ENCODE results near the gene MFN2. TPM values are rescaled to one million over a fixed set of nuclear protein-coding genes. Genes with fewer than 3 reads are reported as not detected.

MFN2 gene
- total RNA-seq, 4 donors from 2014 or later = 72.1 to 92.8 (median 75.6) TPM

DNA sequence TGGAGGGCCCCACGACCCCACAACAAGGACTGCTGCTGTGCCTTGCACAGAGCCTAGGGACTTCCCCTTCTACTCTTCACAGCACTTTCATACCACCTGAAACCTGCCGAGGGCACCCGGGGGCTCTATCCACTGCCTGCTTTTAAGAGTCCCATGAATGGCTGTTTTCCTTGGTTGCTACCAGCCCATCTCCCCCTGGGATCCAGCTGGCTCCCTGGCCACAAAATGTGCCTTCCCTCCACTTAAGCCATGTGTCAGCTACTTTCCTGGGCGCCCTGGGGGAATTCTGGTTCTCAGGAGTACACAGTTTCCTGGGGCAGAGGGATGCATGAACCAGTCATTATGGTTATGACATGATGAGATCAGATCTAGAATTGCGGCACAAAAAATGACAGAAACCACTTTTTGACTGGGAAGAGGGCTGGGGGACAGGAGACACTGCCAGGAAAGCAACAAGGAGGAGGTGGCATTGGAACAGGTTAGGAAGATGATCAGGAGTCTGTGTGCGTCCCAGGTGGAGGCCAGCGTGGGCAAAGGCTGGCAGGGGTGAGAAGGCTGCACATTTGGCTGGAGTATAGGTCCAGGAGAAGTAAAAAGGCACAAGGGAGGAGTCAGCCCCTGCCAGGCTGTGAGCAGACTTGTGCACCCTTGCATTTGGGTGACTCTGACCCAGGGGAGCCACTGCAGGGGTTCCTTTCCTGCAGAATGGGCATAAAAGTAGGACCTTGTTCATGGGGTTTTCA lies 79.6 kb downstream of the MFN2 start:
- WGBS, 2 donors (ENCODE audit: low coverage in 1 of 2) = 52 to 65% methylated on average over 4 to 7 of the region's 7 CpGs

DNA sequence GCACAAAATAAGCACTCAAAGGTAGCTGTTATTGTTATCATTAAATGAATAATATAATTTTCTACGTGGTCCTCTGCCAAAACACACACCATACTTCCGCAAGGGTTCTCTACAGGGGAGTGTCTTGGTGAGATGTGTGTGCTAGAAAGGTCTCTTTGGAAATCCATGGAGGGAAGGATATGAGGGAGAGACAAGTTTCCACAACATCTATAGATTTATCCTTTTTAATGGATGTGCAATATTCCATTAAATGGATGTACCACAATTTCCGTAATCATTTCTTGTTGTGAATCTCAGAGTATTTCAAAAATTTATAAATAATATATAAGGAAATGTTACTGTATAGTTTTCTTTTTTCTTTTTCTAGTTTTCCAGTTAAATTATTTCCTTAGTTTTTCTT lies 80.3 kb downstream of the MFN2 start:
- 82 to 100% methylated on average over 1 to 3 of the region's 3 CpGs for WGBS, 2 donors (ENCODE audit: low coverage in 1 of 2)
- Histone ChIP-seq H3K4me1 (peaks cover 0 to 8% (median 3%) of the 10 kb centered on the region in 4 donors), H3K9me3 (no peaks in the 10 kb centered on the region), H3K27ac (no peak overlapping the region), H3K36me3 (no peaks in the 10 kb centered on the region), H3K4me3 (no peak overlapping the region), H3K27me3 (peaks cover 51% of the 10 kb centered on the region)
- DNase-seq = no peak
- in situ Hi-C loops (cut with MboI; ENCODE audit: low pct_ligation_motif_present in 1 of 4, low pct_unique_long_range_greater_than_20kb in 1 of 4, low sequenced_read_pairs in 3 of 4) = no loop called here
- TF ChIP-seq, protein P1, sequence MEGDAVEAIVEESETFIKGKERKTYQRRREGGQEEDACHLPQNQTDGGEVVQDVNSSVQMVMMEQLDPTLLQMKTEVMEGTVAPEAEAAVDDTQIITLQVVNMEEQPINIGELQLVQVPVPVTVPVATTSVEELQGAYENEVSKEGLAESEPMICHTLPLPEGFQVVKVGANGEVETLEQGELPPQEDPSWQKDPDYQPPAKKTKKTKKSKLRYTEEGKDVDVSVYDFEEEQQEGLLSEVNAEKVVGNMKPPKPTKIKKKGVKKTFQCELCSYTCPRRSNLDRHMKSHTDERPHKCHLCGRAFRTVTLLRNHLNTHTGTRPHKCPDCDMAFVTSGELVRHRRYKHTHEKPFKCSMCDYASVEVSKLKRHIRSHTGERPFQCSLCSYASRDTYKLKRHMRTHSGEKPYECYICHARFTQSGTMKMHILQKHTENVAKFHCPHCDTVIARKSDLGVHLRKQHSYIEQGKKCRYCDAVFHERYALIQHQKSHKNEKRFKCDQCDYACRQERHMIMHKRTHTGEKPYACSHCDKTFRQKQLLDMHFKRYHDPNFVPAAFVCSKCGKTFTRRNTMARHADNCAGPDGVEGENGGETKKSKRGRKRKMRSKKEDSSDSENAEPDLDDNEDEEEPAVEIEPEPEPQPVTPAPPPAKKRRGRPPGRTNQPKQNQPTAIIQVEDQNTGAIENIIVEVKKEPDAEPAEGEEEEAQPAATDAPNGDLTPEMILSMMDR (IDR thresholded peaks at IDR 0.05) = no peak
- TF ChIP-seq POLR2AphosphoS5 (IDR thresholded peaks at IDR 0.05) (no peak), POLR2A (IDR thresholded peaks at IDR 0.05) (no peak), EP300 (IDR thresholded peaks at IDR 0.05; ENCODE audit: low read depth) (no peak)
- intact Hi-C loops (cut with DNase I; ENCODE audit: low total_unique reads) = no loop called here

More for the DNA sequence above, 79.6 kb downstream of the MFN2 start:
- DNase-seq = no peak
- Histone ChIP-seq H3K9me3 (no peaks in the 10 kb centered on the region), H3K4me1 (peaks cover 0 to 8% (median 3%) of the 10 kb centered on the region in 4 donors), H3K27ac (no peak overlapping the region), H3K36me3 (no peaks in the 10 kb centered on the region), H3K4me3 (no peak overlapping the region), H3K27me3 (peaks cover 44% of the 10 kb centered on the region)
- in situ Hi-C loops (cut with MboI; ENCODE audit: low pct_ligation_motif_present in 1 of 4, low pct_unique_long_range_greater_than_20kb in 1 of 4, low sequenced_read_pairs in 3 of 4) (no loop called here), intact Hi-C loops (cut with DNase I; ENCODE audit: low total_unique reads) (no loop called here)
- TF ChIP-seq POLR2AphosphoS5 (IDR thresholded peaks at IDR 0.05) = no peak
- TF ChIP-seq, protein P1 (IDR thresholded peaks at IDR 0.05) = no peak
- no peak for TF ChIP-seq POLR2A (IDR thresholded peaks at IDR 0.05)
- no peak for TF ChIP-seq EP300 (IDR thresholded peaks at IDR 0.05; ENCODE audit: low read depth)

Small RNAs within 50 kb of the gene (small RNA-seq; reads per million reads assigned to genes)
- gene AL096840.1 (0 reads per million in 4 donors), gene MIR6729 (0 to 0.28 (median 0) reads per million in 4 donors), gene RF00019 (0 reads per million in 4 donors), gene RN7SL649P (0 reads per million in 4 donors)

Other genes starting within 250 kb of the MFN2 start
- 10 to 100 TPM in 3 of 4 donors, 1 to 10 TPM in 1; 1.2 to 27.0 (median 22.7) TPM for gene AGTRAP, start 244.3 kb upstream of the MFN2 start, total RNA-seq
- under 1 TPM in 1 of 4 donors, not detected in 3; 0.48 TPM for gene C1orf167, start 218.3 kb upstream of the MFN2 start, total RNA-seq
- gene MTHFR, start 174.5 kb upstream of the MFN2 start, total RNA-seq = 100 to 1,000 TPM in 1 of 4 donors, 10 to 100 TPM in 3; 42.8 to 141 (median 48.3) TPM
- 100 to 1,000 TPM in 1 of 4 donors, 10 to 100 TPM in 3; 14.0 to 184 (median 30.7) TPM for gene CLCN6, start 174.3 kb upstream of the MFN2 start, total RNA-seq
- not detected for gene NPPA, start 132.7 kb upstream of the MFN2 start, total RNA-seq
- not detected for gene NPPB, start 121.5 kb upstream of the MFN2 start, total RNA-seq
- 100 to 1,000 TPM; 140 to 265 (median 201) TPM for gene KIAA2013, start 54.0 kb upstream of the MFN2 start, total RNA-seq
- 10 to 100 TPM; 28.8 to 56.3 (median 41.2) TPM for gene PLOD1, start 45.7 kb upstream of the MFN2 start, total RNA-seq
- 10 to 100 TPM; 24.4 to 33.6 (median 27.7) TPM for gene MIIP, start 39.1 kb downstream of the MFN2 start, total RNA-seq
- under 1 TPM in 1 of 4 donors, not detected in 3; 0.16 TPM for gene TNFRSF8, start 82.9 kb downstream of the MFN2 start, total RNA-seq
- 10 to 100 TPM; 11.1 to 17.3 (median 15.3) TPM for gene TNFRSF1B, start 186.5 kb downstream of the MFN2 start, total RNA-seq
- 100 to 1,000 TPM; 101 to 136 (median 116) TPM for gene VPS13D, start 249.6 kb downstream of the MFN2 start, total RNA-seq

Data from transverse colon (tissue), 4 donors.